Measurements from ENCODE around the gene PIK3R1.

Gene PIK3R1

GRCh38 chr5:68180121-68181038 lies 35.2 kb upstream of the PIK3R1 start:
- no peak overlapping the region for H3K4me3 ChIP-seq (ENCODE audit: low read length)
- H3K27ac ChIP-seq (ENCODE audit: low read length): no peak overlapping the region
- no peaks in the 10 kb centered on the region; the same call in 1 of the 2 replicates for H3K9me3 ChIP-seq (ENCODE audit: control insufficient read depth, insufficient read depth, low read length)
- no peaks in the 10 kb centered on the region for H3K27me3 ChIP-seq (ENCODE audit: control insufficient read depth, insufficient read depth, low read length)
- DNase-seq (ENCODE audit: low read depth, low spot score): no peak
- no peaks in the 10 kb centered on the region for H3K36me3 ChIP-seq (ENCODE audit: control insufficient read depth, insufficient read depth, low read length)
- no peaks in the 10 kb centered on the region; the same call in 1 of the 2 replicates for H3K4me1 ChIP-seq (ENCODE audit: control insufficient read depth, insufficient read depth, low read length)

- Histone ChIP-seq H3K27me3 (ENCODE audit: control insufficient read depth, insufficient read depth, low read length) (no peaks in the 10 kb centered on the region), H3K4me1 (ENCODE audit: control insufficient read depth, insufficient read depth, low read length) (no peaks in the 10 kb centered on the region; the same call in 1 of the 2 replicates), H3K4me3 (ENCODE audit: low read length) (no peak overlapping the region), H3K27ac (ENCODE audit: low read length) (no peak overlapping the region), H3K9me3 (ENCODE audit: control insufficient read depth, insufficient read depth, low read length) (no peaks in the 10 kb centered on the region; the same call in 1 of the 2 replicates), H3K36me3 (ENCODE audit: control insufficient read depth, insufficient read depth, low read length) (no peaks in the 10 kb centered on the region)
- no peak for DNase-seq (ENCODE audit: low read depth, low spot score)
- no CpG with 5 or more reads among the region's 3 CpGs for WGBS (ENCODE audit: insufficient coverage, insufficient read length)
These were observed 34.4 kb upstream of the PIK3R1 start for GRCh38 chr5:68181039-68181599.

GRCh38 chr5:68182094-68182493 lies 33.5 kb upstream of the PIK3R1 start:
- H3K36me3 ChIP-seq (ENCODE audit: control insufficient read depth, insufficient read depth, low read length): no peaks in the 10 kb centered on the region
- H3K4me1 ChIP-seq (ENCODE audit: control insufficient read depth, insufficient read depth, low read length): no peaks in the 10 kb centered on the region; the same call in 1 of the 2 replicates
- no peaks in the 10 kb centered on the region for H3K27me3 ChIP-seq (ENCODE audit: control insufficient read depth, insufficient read depth, low read length)
- no peak overlapping the region for H3K4me3 ChIP-seq (ENCODE audit: low read length)
- H3K27ac ChIP-seq (ENCODE audit: low read length): no peak overlapping the region
- no CpG with 5 or more reads among the region's 2 CpGs for WGBS (ENCODE audit: insufficient coverage, insufficient read length)
- no peaks in the 10 kb centered on the region; the same call in 1 of the 2 replicates for H3K9me3 ChIP-seq (ENCODE audit: control insufficient read depth, insufficient read depth, low read length)
- no peak for DNase-seq (ENCODE audit: low read depth, low spot score)

GRCh38 chr5:68182534-68182933 lies 33.0 kb upstream of the PIK3R1 start:
- H3K9me3 ChIP-seq (ENCODE audit: control insufficient read depth, insufficient read depth, low read length): no peaks in the 10 kb centered on the region; the same call in 1 of the 2 replicates
- H3K27ac ChIP-seq (ENCODE audit: low read length): no peak overlapping the region
- H3K36me3 ChIP-seq (ENCODE audit: control insufficient read depth, insufficient read depth, low read length): no peaks in the 10 kb centered on the region
- H3K4me1 ChIP-seq (ENCODE audit: control insufficient read depth, insufficient read depth, low read length): no peaks in the 10 kb centered on the region; the same call in 1 of the 2 replicates
- no peak for DNase-seq (ENCODE audit: low read depth, low spot score)
- no peaks in the 10 kb centered on the region for H3K27me3 ChIP-seq (ENCODE audit: control insufficient read depth, insufficient read depth, low read length)
- H3K4me3 ChIP-seq (ENCODE audit: low read length): no peak overlapping the region
- WGBS (ENCODE audit: insufficient coverage, insufficient read length): no CpG with 5 or more reads among the region's 3 CpGs

- peak overlapping the region; percentile 27; the same call in 1 of the 2 replicates for H3K4me3 ChIP-seq (ENCODE audit: low read length)
- H3K9me3 ChIP-seq (ENCODE audit: control insufficient read depth, insufficient read depth, low read length): no peaks in the 10 kb centered on the region
- no peaks in the 10 kb centered on the region for H3K27me3 ChIP-seq (ENCODE audit: control insufficient read depth, insufficient read depth, low read length)
- no peaks in the 10 kb centered on the region for H3K36me3 ChIP-seq (ENCODE audit: control insufficient read depth, insufficient read depth, low read length)
- 0 out of 2 replicates have a peak, but pooled peaks cover 3% of the 10 kb centered on the region for H3K4me1 ChIP-seq (ENCODE audit: control insufficient read depth, insufficient read depth, low read length)
- no peak for DNase-seq (ENCODE audit: low read depth, low spot score)
- WGBS (ENCODE audit: insufficient coverage, insufficient read length): no CpG with 5 or more reads among the region's 34 CpGs
- no peak overlapping the region for H3K27ac ChIP-seq (ENCODE audit: low read length)
These were observed 28.1 kb upstream of the PIK3R1 start for GRCh38 chr5:68187268-68188055.

- no peak overlapping the region for H3K4me3 ChIP-seq (ENCODE audit: low read length)
- H3K27ac ChIP-seq (ENCODE audit: low read length): no peak overlapping the region
- no peaks in the 10 kb centered on the region for H3K9me3 ChIP-seq (ENCODE audit: control insufficient read depth, insufficient read depth, low read length)
- no peak for DNase-seq (ENCODE audit: low read depth, low spot score)
- no CpG with 5 or more reads among the region's 7 CpGs for WGBS (ENCODE audit: insufficient coverage, insufficient read length)
- H3K4me1 ChIP-seq (ENCODE audit: control insufficient read depth, insufficient read depth, low read length): peaks cover 3% of the 10 kb centered on the region; the same call in 1 of the 2 replicates
- no peaks in the 10 kb centered on the region for H3K27me3 ChIP-seq (ENCODE audit: control insufficient read depth, insufficient read depth, low read length)
- H3K36me3 ChIP-seq (ENCODE audit: control insufficient read depth, insufficient read depth, low read length): no peaks in the 10 kb centered on the region
These were observed 26.4 kb upstream of the PIK3R1 start for GRCh38 chr5:68189171-68189570.

- no peak overlapping the region for H3K4me3 ChIP-seq (ENCODE audit: low read length)
These were observed 25.9 kb upstream of the PIK3R1 start for GRCh38 chr5:68189613-68190012.

GRCh38 chr5:68190619-68191018 lies 24.9 kb upstream of the PIK3R1 start:
- peaks cover 3% of the 10 kb centered on the region; the same call in 1 of the 2 replicates for H3K4me1 ChIP-seq (ENCODE audit: control insufficient read depth, insufficient read depth, low read length)
- no peaks in the 10 kb centered on the region for H3K9me3 ChIP-seq (ENCODE audit: control insufficient read depth, insufficient read depth, low read length)
- no peaks in the 10 kb centered on the region for H3K27me3 ChIP-seq (ENCODE audit: control insufficient read depth, insufficient read depth, low read length)
- WGBS (ENCODE audit: insufficient coverage, insufficient read length): no CpG with 5 or more reads among the region's 4 CpGs
- no peak overlapping the region for H3K4me3 ChIP-seq (ENCODE audit: low read length)
- H3K36me3 ChIP-seq (ENCODE audit: control insufficient read depth, insufficient read depth, low read length): no peaks in the 10 kb centered on the region
- no peak overlapping the region for H3K27ac ChIP-seq (ENCODE audit: low read length)
- DNase-seq (ENCODE audit: low read depth, low spot score): no peak

More at GRCh38 chr5:68189613-68190012, 25.9 kb upstream of the PIK3R1 start:
- Histone ChIP-seq H3K27me3 (ENCODE audit: control insufficient read depth, insufficient read depth, low read length) (no peaks in the 10 kb centered on the region), H3K4me1 (ENCODE audit: control insufficient read depth, insufficient read depth, low read length) (peaks cover 3% of the 10 kb centered on the region; the same call in 1 of the 2 replicates), H3K36me3 (ENCODE audit: control insufficient read depth, insufficient read depth, low read length) (no peaks in the 10 kb centered on the region), H3K9me3 (ENCODE audit: control insufficient read depth, insufficient read depth, low read length) (no peaks in the 10 kb centered on the region), H3K27ac (ENCODE audit: low read length) (no peak overlapping the region)
- WGBS (ENCODE audit: insufficient coverage, insufficient read length): no CpG with 5 or more reads among the region's 5 CpGs
- no peak for DNase-seq (ENCODE audit: low read depth, low spot score)

- WGBS (ENCODE audit: insufficient coverage, insufficient read length): no CpG with 5 or more reads among the region's 1 CpG
- Histone ChIP-seq H3K27me3 (ENCODE audit: control insufficient read depth, insufficient read depth, low read length) (no peaks in the 10 kb centered on the region), H3K27ac (ENCODE audit: low read length) (no peak overlapping the region), H3K4me3 (ENCODE audit: low read length) (no peak overlapping the region), H3K36me3 (ENCODE audit: control insufficient read depth, insufficient read depth, low read length) (no peaks in the 10 kb centered on the region), H3K9me3 (ENCODE audit: control insufficient read depth, insufficient read depth, low read length) (no peaks in the 10 kb centered on the region), H3K4me1 (ENCODE audit: control insufficient read depth, insufficient read depth, low read length) (peaks cover 3% of the 10 kb centered on the region; the same call in 1 of the 2 replicates)
- no peak for DNase-seq (ENCODE audit: low read depth, low spot score)
These were observed 24.3 kb upstream of the PIK3R1 start for GRCh38 chr5:68191083-68191791.
